ENCODE results near the gene SLIT3.

SLIT3 gene

DNA sequence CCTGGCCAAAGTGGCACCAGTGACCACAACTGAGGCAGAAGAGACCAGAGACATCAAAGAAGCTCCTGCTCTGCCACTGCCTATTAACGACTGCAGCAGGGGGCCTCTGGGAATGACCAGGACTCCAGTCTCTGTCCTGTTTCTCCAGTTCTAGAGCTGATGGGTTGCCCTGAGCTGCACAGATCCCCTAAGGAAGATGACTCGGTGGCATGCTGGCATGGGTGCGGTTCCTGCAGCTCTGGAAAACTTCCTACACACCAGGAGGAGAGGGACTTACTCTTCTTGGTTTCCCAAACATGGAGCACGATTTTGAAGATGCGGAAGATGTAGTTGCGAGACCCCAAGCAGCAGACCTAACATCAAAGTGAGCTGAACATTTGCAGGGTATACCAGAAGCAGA, 2.7 kb downstream of the SLIT3 start:
- DNase-seq: no peak

DNA sequence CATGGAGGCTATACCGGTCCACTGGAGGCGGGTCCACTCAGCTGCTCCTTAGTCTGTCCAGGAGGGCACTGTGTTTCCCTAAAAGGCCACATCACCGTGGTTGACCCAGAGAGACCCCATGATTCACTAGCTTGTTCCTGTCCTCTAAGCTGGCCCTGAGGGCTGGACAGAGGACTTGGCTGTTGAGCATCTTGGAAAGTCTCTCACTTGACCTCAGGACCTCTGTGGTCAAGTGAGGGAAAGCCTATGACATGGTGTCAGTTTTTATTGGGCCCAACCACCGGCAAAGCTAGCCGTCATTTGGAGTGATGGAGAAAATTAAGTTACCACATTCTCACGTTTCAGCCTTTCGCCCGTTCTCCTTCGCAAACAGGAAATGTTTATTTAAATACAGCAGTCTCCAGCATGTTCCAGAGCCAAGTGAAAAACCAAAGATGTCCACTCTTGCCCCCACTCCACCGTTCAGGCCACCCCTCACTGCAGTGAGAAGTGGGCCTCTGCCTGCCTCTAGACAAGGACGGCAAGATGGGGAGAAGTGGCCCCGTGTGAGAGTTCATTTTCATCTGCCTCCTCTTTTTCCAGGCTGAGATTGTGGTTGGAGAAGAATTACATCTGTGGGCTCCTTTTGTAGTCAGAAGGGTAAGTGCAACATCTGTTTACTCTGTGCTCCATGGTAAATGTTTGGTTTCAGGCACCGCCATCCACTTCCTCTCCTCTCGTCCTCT, 4.4 kb downstream of the SLIT3 start:
- DNase-seq: no peak

DNA sequence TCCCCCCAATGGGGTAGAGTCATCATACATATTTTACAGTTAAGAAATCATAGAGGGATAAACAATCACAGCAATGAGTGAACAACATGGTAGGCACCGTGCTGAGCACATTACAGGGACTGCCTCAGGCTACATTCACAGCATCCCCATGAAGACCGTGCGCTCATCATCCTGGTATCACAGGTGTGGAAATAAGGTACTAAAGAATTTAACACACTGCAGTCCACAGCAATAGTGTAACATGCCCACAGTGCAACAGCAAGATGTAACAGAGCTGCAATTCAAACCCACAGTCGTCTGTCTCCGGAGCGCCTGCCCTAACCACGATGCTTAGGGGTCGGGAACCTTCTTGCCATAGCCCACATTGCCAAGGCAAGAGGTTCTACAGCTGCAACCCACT, 5.6 kb downstream of the SLIT3 start:
- no peak for DNase-seq

DNA sequence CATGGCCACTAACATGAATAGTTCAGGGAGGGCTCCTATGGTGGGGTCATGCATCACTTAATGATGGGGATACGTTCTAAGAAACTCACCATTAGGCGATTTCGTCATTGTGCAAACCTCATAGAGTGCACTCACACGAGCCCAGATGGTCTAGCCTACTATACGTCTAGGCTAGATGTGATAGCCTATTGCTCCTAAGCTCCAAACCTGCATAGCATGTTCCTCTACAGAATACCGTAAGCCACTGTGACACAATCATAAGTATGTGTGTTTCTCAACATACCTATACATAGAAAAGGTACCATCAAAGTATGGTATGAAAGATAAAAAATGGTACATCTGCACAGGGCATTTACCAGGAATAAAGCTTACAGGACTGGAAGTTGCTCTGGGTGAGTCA, 6.3 kb downstream of the SLIT3 start:
- no peak for DNase-seq

DNA sequence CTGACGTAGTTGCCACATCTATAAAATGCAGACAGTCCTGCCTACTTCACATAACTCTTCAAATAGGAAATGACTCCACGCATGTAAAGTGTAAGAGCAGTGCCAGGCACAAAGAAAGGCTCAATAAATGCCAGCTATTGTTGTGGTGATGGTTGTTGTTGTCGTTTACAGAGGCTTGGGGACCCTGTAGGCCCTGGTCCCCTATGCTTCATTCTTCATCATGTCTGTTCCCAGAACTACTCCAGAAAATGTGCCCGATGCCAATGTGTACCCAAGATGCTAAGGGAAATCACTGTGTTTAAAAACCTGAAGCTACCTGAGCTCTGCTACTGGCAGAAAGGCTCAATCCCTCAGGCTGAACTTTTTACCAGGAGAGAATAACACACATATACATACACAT, 9.1 kb downstream of the SLIT3 start:
- no peak for DNase-seq

DNA sequence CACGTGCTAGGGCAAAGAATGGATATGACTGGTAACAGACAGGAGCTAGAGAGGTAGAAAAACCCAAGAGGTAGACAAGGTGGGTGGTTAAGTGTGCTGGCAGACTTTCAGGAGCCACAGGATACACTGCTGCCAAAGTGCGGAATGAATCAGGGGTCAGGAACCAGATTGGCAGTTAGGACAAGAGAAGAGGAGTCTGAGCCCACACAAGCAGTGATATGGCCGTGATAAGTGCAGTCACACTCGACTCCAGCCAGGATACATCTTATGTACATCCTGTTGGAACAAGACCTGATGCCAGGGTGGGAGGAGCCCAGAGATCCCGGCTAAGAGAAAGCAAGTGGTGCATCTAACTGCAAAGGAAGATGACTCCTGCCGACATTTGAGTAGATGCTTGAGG, 10.0 kb downstream of the SLIT3 start:
- DNase-seq: no peak

DNA sequence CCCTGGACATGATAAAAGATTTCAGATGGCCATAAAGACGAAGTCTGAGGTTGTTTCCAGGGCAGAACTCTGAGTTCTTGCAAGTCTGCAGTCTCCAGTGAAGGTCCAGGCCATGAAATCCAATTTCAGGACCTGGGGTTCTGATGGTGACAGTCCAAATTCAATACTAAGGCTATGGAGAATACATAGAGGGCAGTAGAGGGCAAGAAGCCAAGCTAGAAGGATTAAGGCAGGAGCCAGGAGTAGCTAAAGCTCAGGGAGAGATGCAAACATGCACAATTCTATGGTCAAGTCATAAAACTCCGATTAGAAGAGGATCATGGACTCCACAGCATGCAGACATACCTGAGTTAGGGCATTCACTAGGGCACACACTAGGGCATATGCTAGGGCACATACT, 11.4 kb downstream of the SLIT3 start:
- no peak for DNase-seq

DNA sequence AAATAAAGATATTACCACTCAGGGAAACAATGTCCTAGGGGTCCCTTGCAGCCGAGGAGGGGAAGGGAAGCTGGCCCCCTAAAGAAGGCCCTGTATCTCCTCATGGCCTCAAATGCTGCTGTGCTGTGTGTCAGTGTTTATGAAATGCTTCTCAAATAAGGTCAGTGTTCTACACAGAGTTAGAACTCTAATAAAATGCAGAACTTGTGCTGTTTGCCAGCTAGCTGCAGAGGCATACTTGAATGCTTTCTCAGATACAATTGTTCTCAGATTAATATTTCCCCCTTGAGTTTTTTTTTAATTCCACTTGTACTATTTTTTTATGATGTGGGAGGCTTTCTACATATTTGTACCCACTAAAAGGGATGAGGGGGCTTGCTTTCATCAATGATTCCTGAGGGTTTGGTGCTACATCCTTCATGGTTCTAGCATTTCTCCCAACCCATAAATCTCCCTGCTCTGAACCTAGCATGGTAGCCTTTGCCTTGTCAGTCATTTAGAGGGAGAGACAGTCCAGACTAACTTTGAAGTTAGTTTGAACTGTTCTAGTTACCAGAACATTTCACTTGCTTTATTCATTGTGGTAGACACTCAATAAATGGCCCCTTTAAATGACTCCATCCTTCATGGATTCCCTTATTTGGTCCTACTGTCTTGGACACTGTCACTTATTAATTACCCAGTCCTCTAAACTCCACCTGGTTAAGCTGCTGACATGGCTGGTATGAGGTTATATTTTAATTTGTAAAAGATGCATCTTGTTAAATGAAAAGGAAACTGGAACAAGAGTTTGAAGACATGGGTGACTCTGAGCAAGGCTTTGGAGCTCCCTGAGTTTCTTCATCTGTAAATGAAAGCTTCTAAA, 12.6 kb downstream of the SLIT3 start:
- DNase-seq: no peak

DNA sequence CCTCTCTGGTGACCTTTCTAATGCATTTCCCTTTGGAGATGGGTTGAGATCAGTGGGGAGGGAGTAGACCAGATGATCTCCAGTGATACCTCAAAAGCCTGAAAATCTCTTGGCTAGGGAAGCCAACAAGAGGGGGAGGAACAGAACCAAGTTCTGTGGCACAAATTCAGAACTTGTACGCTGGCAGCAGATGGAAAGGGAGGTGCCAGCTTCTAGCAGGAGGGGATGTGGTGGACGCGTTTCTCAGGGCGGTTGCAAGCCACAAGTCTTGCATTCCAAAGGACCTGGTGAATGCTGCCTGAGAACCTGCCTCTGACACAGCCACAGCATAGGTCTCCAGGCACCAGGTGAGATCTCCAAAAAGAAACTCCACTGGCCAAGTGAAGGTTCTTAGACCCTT, 13.4 kb downstream of the SLIT3 start:
- no peak for DNase-seq

DNA sequence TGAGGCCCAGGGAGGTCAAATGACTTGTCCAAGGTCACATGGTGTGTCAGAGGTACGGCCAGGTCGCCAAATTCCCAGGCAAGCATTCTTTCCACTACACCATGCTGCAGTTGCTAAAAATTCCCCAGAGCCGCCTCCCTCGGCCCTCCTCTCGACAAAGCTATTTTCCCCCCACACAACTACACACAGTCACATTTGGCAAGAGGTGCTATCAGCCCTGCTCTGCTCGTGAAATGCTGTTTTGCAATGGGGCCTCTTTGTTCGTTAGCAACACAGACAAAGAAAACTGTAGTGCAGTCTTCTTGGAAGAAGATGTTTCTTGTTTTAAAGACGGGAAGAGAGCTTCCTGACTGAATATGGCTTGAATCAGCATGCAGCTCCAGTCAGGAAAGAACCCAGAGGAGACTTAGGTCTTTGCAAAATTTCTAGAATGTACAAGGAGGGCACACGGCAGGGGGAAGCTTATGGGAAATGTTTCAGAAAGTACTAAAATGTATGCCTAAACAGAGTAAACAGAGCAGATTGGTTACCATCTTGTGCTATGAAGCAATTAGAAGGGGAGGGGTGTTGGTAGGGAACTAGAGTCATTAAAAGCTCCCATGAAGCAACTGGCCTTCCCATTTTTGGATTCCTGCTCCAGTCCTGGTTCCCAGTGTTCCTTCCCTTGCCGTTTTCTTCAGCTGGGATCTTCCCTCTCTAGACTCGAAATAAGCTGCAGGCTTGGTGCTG, 14.2 kb downstream of the SLIT3 start:
- no peak for DNase-seq

DNA sequence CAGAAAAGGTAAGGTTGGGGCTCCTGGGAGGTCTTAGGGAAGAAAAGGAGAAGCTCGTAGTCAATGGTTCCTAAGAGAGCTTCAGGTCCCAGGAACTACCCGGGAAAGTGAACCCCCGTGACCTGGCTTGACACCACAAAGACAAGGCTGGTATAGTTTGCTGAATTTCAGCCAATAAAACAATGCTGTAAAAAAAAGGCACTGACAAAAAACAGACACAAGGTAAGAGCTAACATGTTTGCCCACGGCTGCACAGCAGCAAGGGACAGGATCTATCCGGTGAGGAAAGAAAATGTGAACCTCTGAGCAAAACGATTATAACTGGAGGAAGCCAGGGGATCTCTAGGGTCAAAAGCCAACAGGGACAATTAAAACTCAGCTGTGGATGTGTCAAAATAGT, 17.1 kb downstream of the SLIT3 start:
- DNase-seq: no peak

DNA sequence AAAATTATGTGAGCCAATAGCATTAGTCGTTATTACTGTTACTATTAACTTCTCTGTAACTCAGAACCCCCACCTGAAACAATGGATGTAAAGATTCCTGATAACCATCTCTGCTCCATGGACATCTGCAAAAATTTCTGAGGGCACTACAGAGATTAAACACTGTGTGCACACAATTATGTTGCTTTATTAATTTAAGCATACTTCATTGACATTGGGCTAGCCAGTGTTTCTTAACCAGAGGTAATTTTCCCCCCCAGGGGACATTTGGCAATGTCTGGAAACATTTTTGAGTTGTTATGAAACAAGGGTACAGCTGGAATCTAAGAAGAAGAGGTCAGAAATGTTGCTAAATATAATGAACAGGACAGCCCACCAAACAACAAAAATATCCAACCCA, 19.3 kb downstream of the SLIT3 start:
- DNase-seq: no peak

DNA sequence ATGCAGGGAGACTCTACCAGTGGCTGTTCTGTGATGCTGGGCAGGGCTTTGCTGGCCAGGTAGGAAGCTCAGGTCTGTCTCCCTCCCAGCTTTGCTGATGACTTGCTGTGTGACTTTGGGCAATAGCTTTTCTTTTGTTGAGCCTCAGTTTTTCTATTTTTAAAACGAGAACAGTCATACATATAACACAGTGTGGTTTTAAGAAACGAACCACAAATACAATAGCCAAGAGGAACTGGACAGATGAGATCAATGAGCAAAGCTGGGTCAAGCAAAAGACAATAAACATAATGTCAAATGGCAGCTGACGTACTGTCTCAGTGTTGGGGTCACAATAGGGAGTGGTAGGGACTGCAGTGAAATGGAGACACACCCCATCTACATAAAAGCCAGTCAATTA, 20.2 kb downstream of the SLIT3 start:
- no peak for DNase-seq

DNA sequence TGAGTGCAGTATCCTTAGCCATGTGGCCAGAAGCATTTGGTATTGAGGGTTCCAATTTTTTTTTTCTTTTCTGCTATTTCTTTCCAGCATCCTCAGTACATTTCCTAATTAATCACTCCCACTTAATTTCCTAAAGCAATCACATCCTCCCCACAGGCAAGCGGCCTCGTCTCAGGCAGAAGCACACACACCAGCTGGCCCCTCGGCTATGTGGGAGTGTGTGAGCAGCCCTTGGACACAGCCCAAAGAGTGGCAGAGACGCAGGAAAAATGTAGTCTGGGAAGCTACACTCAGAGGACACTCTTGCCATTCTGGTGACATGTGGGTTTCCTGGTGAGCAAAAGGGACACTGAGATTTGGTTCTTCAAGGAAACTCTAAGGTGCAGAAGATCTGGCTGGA, 20.7 kb downstream of the SLIT3 start:
- DNase-seq: no peak

DNA sequence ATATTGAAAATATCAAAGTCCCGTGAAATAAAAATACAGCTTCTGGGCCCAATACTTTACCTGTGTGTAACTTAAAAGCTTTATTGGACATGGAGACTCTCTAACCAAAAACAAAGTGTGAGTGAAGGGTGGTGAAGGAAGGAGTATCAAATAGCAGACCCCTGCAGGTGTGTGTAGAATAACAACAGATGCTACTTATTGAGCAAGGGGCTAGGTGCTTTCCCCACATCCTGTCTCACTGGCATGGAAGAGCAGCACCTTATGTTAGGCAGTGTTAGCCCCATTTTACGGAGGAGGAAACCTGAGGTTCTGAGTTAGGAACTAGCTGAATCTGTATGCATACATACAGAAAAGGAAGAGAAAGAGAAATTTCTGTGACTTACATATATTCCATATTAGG, 21.8 kb downstream of the SLIT3 start:
- no peak for DNase-seq

DNA sequence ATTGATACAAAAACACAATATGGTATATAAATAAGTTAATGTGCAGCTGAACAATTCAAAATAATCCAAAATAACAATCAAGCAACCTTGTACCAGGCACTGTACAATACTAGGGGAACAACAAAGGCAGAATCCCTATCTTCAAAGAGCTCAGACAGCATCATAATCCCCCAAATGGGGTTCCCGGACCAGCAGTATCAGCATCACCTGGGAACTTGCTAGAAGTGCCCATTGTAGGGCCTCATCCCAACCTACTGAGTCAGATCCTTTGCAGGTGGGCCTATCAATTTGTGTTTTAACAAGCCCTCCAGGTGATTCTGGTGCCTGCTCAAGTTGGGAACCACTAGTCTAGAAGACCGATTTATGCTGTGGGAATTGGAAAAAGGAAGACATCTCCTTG, 27.1 kb downstream of the SLIT3 start:
- DNase-seq: no peak

DNA sequence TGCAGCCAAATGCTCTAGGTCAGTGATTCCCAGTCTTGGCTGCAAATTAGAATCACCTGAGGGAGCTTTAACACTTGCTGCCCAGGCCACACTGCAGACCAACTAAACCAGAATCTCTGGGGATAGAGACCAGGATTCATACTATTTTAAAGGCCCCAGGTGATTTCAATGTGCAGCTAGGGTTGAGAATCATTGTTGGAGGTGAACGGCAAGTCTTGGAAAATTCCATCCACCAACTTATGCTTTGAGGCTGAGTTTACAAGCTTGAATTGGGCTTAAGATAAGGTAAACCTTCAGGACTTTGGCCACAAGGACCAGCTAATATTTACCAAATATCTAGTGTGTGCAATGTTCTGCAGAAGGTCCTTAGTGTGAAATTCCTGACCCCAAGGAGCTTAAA, 27.5 kb downstream of the SLIT3 start:
- no peak for DNase-seq

DNA sequence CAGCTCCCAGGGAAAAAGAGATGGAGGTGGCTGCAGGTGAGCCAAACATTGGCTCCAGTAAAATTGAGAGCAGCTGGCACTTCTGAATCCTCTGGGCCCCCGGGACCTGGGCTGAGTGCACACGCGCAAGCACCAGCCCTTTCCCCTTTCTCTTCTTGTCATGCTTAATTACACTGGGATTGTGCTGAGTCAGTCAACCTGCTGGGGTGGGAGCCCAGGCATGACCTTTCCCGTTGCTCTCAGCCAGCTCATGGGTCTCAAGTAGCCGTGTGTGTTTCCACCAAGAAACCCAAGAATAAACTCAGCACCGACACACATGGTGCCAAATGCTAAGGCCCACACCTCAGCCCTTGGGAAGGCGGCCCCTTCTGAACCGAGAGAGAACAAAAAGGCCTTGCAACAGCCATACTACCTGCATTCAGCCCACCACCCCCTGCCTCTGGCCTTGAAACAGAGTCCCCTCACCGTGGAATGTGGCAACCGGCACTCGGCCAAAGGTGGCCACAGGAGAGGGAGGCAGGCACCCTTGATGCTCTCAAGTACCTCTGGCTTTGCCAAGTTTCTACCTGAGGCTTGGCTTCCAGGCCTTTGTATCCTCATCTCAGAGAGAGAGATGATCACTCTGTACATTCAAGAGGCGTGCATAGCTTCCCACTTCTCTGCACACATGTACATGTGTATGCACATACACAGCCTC, 28.1 kb downstream of the SLIT3 start:
- no peak for DNase-seq

DNA sequence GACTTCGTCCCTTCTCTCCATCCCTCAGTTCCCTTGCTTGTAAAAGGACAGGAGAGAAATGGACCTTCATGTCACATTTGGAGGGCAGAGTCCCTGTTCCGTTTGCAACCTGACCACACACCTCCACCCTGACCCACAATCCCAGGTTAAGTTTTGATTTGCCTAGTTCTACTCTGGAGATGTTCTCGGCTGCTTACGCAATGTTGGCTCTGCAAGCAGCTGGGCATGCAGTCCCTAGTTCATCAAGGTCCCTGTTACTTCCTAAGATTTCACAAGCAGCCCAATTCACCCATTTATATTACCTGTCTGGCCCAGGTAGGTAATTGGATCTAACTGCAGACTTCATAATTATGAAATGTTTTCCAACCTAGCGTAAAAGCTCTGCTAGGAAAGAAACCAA, 28.8 kb downstream of the SLIT3 start:
- no peak for DNase-seq

DNA sequence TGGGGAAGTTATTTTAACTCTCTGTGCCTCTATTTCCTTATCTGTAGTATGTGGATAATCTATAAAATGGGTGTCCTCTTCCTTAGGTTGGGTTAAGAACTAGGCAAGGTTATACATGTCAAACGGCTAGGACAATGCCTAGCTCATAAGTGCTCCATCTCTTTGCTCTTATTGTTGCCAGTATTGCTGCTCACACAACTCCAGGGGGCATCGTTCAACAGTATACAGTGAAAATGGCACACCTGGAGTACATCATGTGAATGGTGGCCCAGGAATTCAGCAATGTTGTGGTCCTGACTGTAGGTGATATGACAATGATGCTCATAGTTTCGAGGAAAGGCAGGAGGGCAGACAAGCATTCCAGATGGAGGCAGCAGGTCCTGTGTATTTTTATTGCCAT, 30.1 kb downstream of the SLIT3 start:
- no peak for DNase-seq

DNA sequence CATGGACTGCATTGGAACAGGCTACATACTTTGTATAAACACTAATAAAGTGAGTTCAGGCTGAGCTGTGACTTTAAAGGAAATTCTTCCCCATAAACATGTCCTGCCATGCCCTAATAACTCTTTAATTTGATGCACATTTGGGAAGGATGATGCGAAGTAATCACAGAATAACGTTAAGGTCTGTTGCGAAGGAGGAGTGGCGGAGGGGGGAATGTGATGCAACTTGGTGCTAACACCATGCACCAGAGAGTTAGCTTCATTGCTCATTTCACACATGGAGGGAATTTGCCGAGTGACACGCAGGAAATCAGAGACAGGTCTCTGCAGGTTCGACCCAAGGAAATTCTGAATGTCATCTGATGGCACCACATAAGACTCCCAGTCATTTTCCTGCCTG, 32.9 kb downstream of the SLIT3 start:
- no peak for DNase-seq

DNA sequence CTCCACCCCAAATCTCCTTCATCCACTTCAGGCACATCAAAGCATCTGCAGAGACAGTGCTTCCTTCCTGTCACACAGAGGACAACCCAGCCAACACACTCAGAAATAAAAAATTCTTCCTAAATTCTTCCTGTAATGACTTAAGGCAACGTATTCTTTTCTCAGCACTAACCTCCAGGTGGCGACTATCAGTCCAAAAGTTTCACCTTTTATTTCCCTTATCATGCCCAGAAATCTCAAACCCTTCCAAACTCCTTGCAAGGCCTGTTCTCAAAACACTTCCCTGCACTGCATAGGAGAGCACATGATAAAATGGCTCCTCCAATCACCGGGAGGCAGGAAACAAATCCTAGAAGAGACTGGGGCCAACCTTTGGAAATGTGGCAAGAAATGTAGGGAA, 35.1 kb downstream of the SLIT3 start:
- DNase-seq: no peak

DNA sequence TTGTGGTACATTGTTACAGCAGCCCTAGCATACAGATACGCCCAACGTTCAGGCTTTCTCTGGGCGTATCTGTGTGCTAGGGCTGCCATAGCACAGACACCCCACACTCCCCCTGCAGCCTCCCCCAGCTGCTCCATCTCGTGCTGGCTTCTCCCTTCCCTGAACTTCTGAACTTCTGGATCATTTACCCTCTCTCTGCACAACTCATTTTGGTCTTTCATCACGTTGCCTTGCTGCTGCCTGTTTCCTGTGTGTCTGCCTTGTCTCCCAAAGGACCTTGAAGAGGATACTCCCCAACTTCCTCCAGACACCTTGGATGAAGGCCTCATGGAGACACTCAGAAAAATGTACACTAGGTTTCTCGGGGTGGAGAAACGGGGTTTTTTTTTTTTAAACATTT, 37.3 kb downstream of the SLIT3 start:
- no peak for DNase-seq

Data from left hindlimb (tissue), 1 donor.